IMR-90 (cell line): Measurements from ENCODE around the gene CHGA. TPM values are rescaled to one million over a fixed set of nuclear protein-coding genes. Genes with fewer than 3 reads are reported as not detected.

Experiments
- ATAC-seq: fragments of 200-7000 bp; cut with Tn5 transposase; 2 replicates; pipeline ENCODE4 v1.9.1; 2020; ENCODE audit warnings: low read depth, mild to moderate bottlenecking, moderate library complexity
- BruUV-seq: library from RNA; stranded (reverse); fragments of 400-500 nt; replicated peaks from 2 replicates; lab custom pipeline; 2021; lab: Mats Ljungman, UMichigan
- CTCF ChIA-PET: fragments of 300-600 bp; formaldehyde crosslinking; extraction: SDS; loops from one replicate; lab custom pipeline; 2021; ENCODE audit warnings: antibody characterized with exemption; lab: Yijun Ruan, JAX
- POLR2A ChIA-PET: fragments of 300-600 bp; sonication (Branson Sonifier 250); formaldehyde crosslinking; loops from one replicate; lab custom pipeline; 2022; ENCODE audit warnings: antibody characterized with exemption; ENCODE audit not compliant: unreplicated experiment; lab: Charles Lee
- DNase-seq: peaks from one replicate; pipeline ENCODE4 v3.0.0; 2013
- H2AFZ ChIP-seq: replicated peaks from 2 replicates; pipeline ENCODE3; 2013; ENCODE audit warnings: low read length, mild to moderate bottlenecking; ENCODE audit not compliant: poor library complexity
- H2AK5ac ChIP-seq: 2 replicates; pipeline ENCODE4 v1.6.1; 2013; ENCODE audit warnings: low read depth, low read length, inconsistent platforms
- H2AK9ac ChIP-seq: replicated peaks from 2 replicates; pipeline ENCODE3; 2013; ENCODE audit warnings: mild to moderate bottlenecking, low read depth, low read length, moderate library complexity; ENCODE audit not compliant: poor library complexity
- H2BK120ac ChIP-seq: 2 replicates; pipeline ENCODE4 v1.6.1; 2013; ENCODE audit warnings: low read depth, low read length, inconsistent platforms
- H2BK15ac ChIP-seq: 3 replicates; pipeline ENCODE4 v1.6.1; 2013; ENCODE audit warnings: low read depth, low read length, inconsistent platforms
- H2BK20ac ChIP-seq: 2 replicates; pipeline ENCODE4 v1.6.1; 2013; ENCODE audit warnings: low read depth, mild to moderate bottlenecking, inconsistent platforms, low read length, moderate library complexity
- H2BK5ac ChIP-seq: 2 replicates; pipeline ENCODE4 v1.6.1; 2013; ENCODE audit warnings: mild to moderate bottlenecking, low read depth, low read length, inconsistent platforms; ENCODE audit not compliant: poor library complexity, severe bottlenecking
- H3K14ac ChIP-seq: replicated peaks from 2 replicates; pipeline ENCODE4 v1.6.1; 2013; ENCODE audit warnings: low read depth, low read length, inconsistent platforms
- H3K18ac ChIP-seq: 2 replicates; pipeline ENCODE4 v1.6.1; 2013; ENCODE audit warnings: low read depth, low read length, control low read depth
- H3K23ac ChIP-seq: 2 replicates; pipeline ENCODE4 v1.6.1; 2013; ENCODE audit warnings: low read depth, low read length, inconsistent platforms
- H3K27ac ChIP-seq: 2 replicates; pipeline ENCODE4 v1.5.1; 2013; ENCODE audit warnings: mild to moderate bottlenecking, control low read depth, low read length; ENCODE audit not compliant: insufficient read depth
- H3K27me3 ChIP-seq: 2 replicates; pipeline ENCODE4 v1.6.1; 2013; ENCODE audit warnings: low read length; ENCODE audit not compliant: control insufficient read depth, insufficient read depth
- H3K36me3 ChIP-seq: 2 replicates; pipeline ENCODE4 v1.6.1; 2013; ENCODE audit warnings: low read length, mixed read lengths; ENCODE audit not compliant: control insufficient read depth, insufficient read depth
- H3K4ac ChIP-seq: 2 replicates; pipeline ENCODE4 v1.6.1; 2013; ENCODE audit warnings: low read depth, low read length, inconsistent platforms
- H3K4me1 ChIP-seq: 2 replicates; pipeline ENCODE4 v1.6.1; 2013; ENCODE audit warnings: low read length, mixed read lengths; ENCODE audit not compliant: control insufficient read depth, insufficient read depth
- H3K4me2 ChIP-seq: 2 replicates; pipeline ENCODE4 v1.6.1; 2013; ENCODE audit warnings: low read depth, mild to moderate bottlenecking, control low read depth, low read length, moderate library complexity
- H3K4me3 ChIP-seq: 2 replicates; pipeline ENCODE4 v1.5.1; 2013; ENCODE audit warnings: low read depth, mild to moderate bottlenecking, control low read depth, low read length, moderate library complexity; ENCODE audit not compliant: insufficient read depth
- H3K56ac ChIP-seq: 2 replicates; pipeline ENCODE4 v1.6.1; 2013; ENCODE audit warnings: low read length, inconsistent platforms; ENCODE audit not compliant: insufficient read depth; ENCODE audit errors: extremely low read depth
- H3K79me1 ChIP-seq, 2 experiments: 2 replicates each; pipeline ENCODE4 v1.6.1; 2013; ENCODE audit warnings: low read length in 2 of 2, inconsistent platforms in 1 of 2, low read depth in 1 of 2
- H3K9ac ChIP-seq: 2 replicates; pipeline ENCODE4 v1.6.1; 2013; ENCODE audit warnings: low read depth, low read length, control low read depth
- H3K9me1 ChIP-seq: 2 replicates; pipeline ENCODE4 v1.6.1; 2013; ENCODE audit warnings: low read length, inconsistent platforms; ENCODE audit not compliant: insufficient read depth
- H3K9me3 ChIP-seq: 2 replicates; pipeline ENCODE4 v1.6.1; 2013; ENCODE audit warnings: low read length; ENCODE audit not compliant: control insufficient read depth, insufficient read depth
- H4K20me1 ChIP-seq: 2 replicates; pipeline ENCODE4 v1.6.1; 2013; ENCODE audit warnings: low read length, inconsistent platforms; ENCODE audit not compliant: insufficient read depth
- H4K5ac ChIP-seq: 2 replicates; pipeline ENCODE4 v1.6.1; 2013; ENCODE audit warnings: mild to moderate bottlenecking, low read depth, low read length, control low read depth
- H4K8ac ChIP-seq, 2 experiments: 2 replicates each; pipeline ENCODE4 v1.6.1; 2013; ENCODE audit warnings: low read depth in 2 of 2, low read length in 2 of 2, control low read depth in 1 of 2, inconsistent platforms in 1 of 2
- H4K91ac ChIP-seq: 2 replicates; pipeline ENCODE4 v1.6.1; 2013; ENCODE audit warnings: low read depth, low read length, inconsistent platforms; ENCODE audit not compliant: insufficient read depth
- BHLHE40 ChIP-seq: fragments of 150-350 bp; IDR thresholded peaks from 2 replicates; pipeline ENCODE4 v1.6.1; 2016; ENCODE audit warnings: mild to moderate bottlenecking, low read depth, low read length
- CEBPB ChIP-seq: IDR thresholded peaks from 2 replicates; pipeline ENCODE4 v1.6.1; 2012; ENCODE audit warnings: low read depth, low read length, improper control_type of control experiment
- CHD1 ChIP-seq: IDR thresholded peaks from 2 replicates; pipeline ENCODE4 v1.6.1; 2012; ENCODE audit warnings: low read depth, low read length, improper control_type of control experiment
- FOS ChIP-seq: fragments of 150-350 bp; IDR thresholded peaks from 2 replicates; pipeline ENCODE4 v1.6.1; 2016; ENCODE audit warnings: low read depth, low read length
- MAFK ChIP-seq: IDR thresholded peaks from 2 replicates; pipeline ENCODE4 v1.6.1; 2012; ENCODE audit warnings: low read depth, low read length, improper control_type of control experiment
- MAZ ChIP-seq: IDR thresholded peaks from 2 replicates; pipeline ENCODE4 v1.6.1; 2012; ENCODE audit warnings: low read depth, mild to moderate bottlenecking, low read length, improper control_type of control experiment, moderate library complexity, borderline replicate concordance
- MXI1 ChIP-seq: IDR thresholded peaks from 2 replicates; pipeline ENCODE4 v1.6.1; 2012; ENCODE audit warnings: low read depth, mild to moderate bottlenecking, low read length, moderate library complexity, borderline replicate concordance
- NFE2L2 ChIP-seq: fragments of 150-350 bp; IDR thresholded peaks from 2 replicates; pipeline ENCODE4 v1.6.1; 2016; ENCODE audit warnings: low read depth, mild to moderate bottlenecking, low read length
- POLR2A ChIP-seq: IDR thresholded peaks from 2 replicates; pipeline ENCODE4 v1.6.1; 2012; ENCODE audit warnings: mild to moderate bottlenecking, low read depth, low read length
- RAD21 ChIP-seq: IDR thresholded peaks from 2 replicates; pipeline ENCODE4 v1.6.1; 2012; ENCODE audit warnings: low read length, improper control_type of control experiment
- RCOR1 ChIP-seq: IDR thresholded peaks from 2 replicates; pipeline ENCODE4 v1.6.1; 2012; ENCODE audit warnings: mild to moderate bottlenecking, low read length, improper control_type of control experiment; ENCODE audit not compliant: insufficient replicate concordance
- RFX5 ChIP-seq: IDR thresholded peaks from 2 replicates; pipeline ENCODE4 v1.8.0; 2012; ENCODE audit warnings: low read depth, mild to moderate bottlenecking, low read length, moderate library complexity
- SMC3 ChIP-seq: fragments of 150-350 bp; IDR thresholded peaks from 2 replicates; pipeline ENCODE4 v1.6.1; 2016; ENCODE audit warnings: low read depth, mild to moderate bottlenecking, antibody characterized with exemption, low read length, moderate library complexity
- WGBS, 2 experiments: methylation state at CpG; one replicate each; pipeline versions ENCODE4 v1.1.5 to v1.1.7; 2013; ENCODE audit warnings: missing lambda C conversion rate in 2 of 2; ENCODE audit not compliant: insufficient read length in 1 of 2; ENCODE audit errors: extremely low coverage in 2 of 2; 5-methylcytosine and 5-hydroxymethylcytosine counted together
- dilution Hi-C: fragments of 300-500 bp; cut with HindIII; formaldehyde crosslinking; loops from one replicate; pipeline ENCODE4 v1.14.3; 2018; ENCODE audit warnings: low sequenced_read_pairs; ENCODE audit not compliant: unreplicated experiment
- in situ Hi-C: fragments of 300-500 bp; cut with MboI; formaldehyde crosslinking; loops from 3 replicates; pipeline ENCODE4 v1.14.3; 2019; ENCODE audit warnings: low sequenced_read_pairs, inconsistent platforms, mixed read lengths
- intact Hi-C: fragments of 100-400 bp; cut with micrococcal nuclease; formaldehyde crosslinking; loops from 2 replicates; pipeline ENCODE4 v1.10.0; 2022
- polyA plus RNA-seq, 3 experiments: library from polyadenylated mRNA; depleted of rRNA; stranded (reverse); fragments of >200 nt; gene quantifications; 2 replicates each; pipeline ENCODE4 v1.2.3, GENCODE V29; 2012; ENCODE audit warnings: low replicate concordance in 1 of 3
- total RNA-seq: library from RNA; depleted of rRNA; stranded (reverse); fragments of >200 nt; gene quantifications from 2 replicates; pipeline ENCODE4 v1.2.3, GENCODE V29; 2012
- TF ChIP-seq, protein P1 (sequence below): fragments of 150-350 bp; IDR thresholded peaks from 2 replicates; pipeline ENCODE4 v1.6.1; 2016; ENCODE audit warnings: low read depth, mild to moderate bottlenecking, low read length, moderate library complexity, borderline replicate concordance
- TF ChIP-seq, protein P2 (sequence below): conservative IDR thresholded peaks from 2 replicates; pipeline ENCODE4 v1.5.1; 2012; ENCODE audit warnings: mild to moderate bottlenecking, low read depth, low read length, improper control_type of control experiment
- TF ChIP-seq, protein P3 (sequence below): fragments of 150-350 bp; IDR thresholded peaks from 2 replicates; pipeline ENCODE4 v1.6.1; 2017; ENCODE audit warnings: mild to moderate bottlenecking, antibody characterized with exemption, low read length, low read depth

CHGA gene
- total and polyA plus RNA-seq, 2 of the 4 experiments (the other 2 are of a cell fraction), result not detected

DNA sequence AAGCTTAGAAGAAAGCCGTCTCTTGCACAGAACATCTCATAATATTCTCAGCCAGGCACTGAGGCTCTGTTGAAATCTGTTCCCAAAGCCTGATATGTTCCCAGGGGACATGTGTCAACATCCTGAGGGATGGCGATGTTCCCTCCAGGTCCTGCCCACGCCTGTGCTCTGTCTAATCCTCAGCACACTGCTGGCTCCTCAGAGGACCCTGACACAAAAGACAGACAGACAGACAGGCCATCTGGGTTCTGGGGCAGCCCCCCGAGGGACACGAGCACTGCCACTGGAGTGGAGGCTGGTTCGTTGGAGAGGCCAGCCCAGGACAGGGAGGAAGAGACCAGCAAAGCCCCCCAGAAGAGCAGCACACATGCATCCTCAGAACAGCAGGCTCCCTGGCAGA lies 27.8 kb downstream of the CHGA start:
- H2BK5ac ChIP-seq, result no peak overlapping the region
- H3K36me3 ChIP-seq, result no peaks in the 10 kb centered on the region
- no peak overlapping the region for H3K18ac ChIP-seq
- ChIA-PET POLR2A (no interaction called here), CTCF (no interaction called here)
- H3K4ac ChIP-seq, result no peak overlapping the region
- H3K9me1 ChIP-seq, result no peaks in the 10 kb centered on the region
- no peak overlapping the region for H4K8ac ChIP-seq
- intact Hi-C loops (no loop called here), in situ Hi-C loops (loop anchor here (5.0 kb wide), 1 partner anchor 187 kb away; no protein-coding TSS in a partner anchor), dilution Hi-C loops (no loop called here)
- H4K20me1 ChIP-seq, result no peaks in the 10 kb centered on the region; the same call in 1 of the 2 replicates
- no peak overlapping the region for H4K5ac ChIP-seq
- 84% methylated on average over 3 of the region's 6 CpGs; no CpG with 5 or more reads in 1 of the 2 experiments for WGBS, 2 experiments
- no TSS peak for BruUV-seq
- ATAC-seq (no peak), DNase-seq (no peak)
- no peaks in the 10 kb centered on the region for H3K4me1 ChIP-seq
- H3K4me3 ChIP-seq, result no peak overlapping the region
- H3K27ac ChIP-seq, result no peak overlapping the region
- no peak overlapping the region for H2AK9ac ChIP-seq
- H2AK5ac ChIP-seq, result no peak overlapping the region
- no peaks in the 10 kb centered on the region for H3K9me3 ChIP-seq
- no peak overlapping the region for H4K91ac ChIP-seq
- no peak overlapping the region for H3K9ac ChIP-seq
- no peak overlapping the region for H3K56ac ChIP-seq
- no peak overlapping the region for H3K23ac ChIP-seq
- no peak overlapping the region for H2AFZ ChIP-seq
- no peaks in the 10 kb centered on the region for H3K79me1 ChIP-seq
- no peak overlapping the region for H2BK15ac ChIP-seq
- no peak overlapping the region for H3K14ac ChIP-seq
- no peak overlapping the region for H2BK20ac ChIP-seq
- H3K4me2 ChIP-seq, result no peak overlapping the region
- TF ChIP-seq MAZ, result no peak
- TF ChIP-seq MXI1, result no peak
- TF ChIP-seq, protein P1, sequence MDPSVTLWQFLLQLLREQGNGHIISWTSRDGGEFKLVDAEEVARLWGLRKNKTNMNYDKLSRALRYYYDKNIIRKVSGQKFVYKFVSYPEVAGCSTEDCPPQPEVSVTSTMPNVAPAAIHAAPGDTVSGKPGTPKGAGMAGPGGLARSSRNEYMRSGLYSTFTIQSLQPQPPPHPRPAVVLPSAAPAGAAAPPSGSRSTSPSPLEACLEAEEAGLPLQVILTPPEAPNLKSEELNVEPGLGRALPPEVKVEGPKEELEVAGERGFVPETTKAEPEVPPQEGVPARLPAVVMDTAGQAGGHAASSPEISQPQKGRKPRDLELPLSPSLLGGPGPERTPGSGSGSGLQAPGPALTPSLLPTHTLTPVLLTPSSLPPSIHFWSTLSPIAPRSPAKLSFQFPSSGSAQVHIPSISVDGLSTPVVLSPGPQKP, result no peak
- TF ChIP-seq NFE2L2, result no peak
- no peak for TF ChIP-seq CHD1
- TF ChIP-seq, protein P2, sequence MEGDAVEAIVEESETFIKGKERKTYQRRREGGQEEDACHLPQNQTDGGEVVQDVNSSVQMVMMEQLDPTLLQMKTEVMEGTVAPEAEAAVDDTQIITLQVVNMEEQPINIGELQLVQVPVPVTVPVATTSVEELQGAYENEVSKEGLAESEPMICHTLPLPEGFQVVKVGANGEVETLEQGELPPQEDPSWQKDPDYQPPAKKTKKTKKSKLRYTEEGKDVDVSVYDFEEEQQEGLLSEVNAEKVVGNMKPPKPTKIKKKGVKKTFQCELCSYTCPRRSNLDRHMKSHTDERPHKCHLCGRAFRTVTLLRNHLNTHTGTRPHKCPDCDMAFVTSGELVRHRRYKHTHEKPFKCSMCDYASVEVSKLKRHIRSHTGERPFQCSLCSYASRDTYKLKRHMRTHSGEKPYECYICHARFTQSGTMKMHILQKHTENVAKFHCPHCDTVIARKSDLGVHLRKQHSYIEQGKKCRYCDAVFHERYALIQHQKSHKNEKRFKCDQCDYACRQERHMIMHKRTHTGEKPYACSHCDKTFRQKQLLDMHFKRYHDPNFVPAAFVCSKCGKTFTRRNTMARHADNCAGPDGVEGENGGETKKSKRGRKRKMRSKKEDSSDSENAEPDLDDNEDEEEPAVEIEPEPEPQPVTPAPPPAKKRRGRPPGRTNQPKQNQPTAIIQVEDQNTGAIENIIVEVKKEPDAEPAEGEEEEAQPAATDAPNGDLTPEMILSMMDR, result no peak
- no peak for TF ChIP-seq FOS
- no peak for TF ChIP-seq POLR2A
- no peak for TF ChIP-seq RFX5
- TF ChIP-seq, protein P3, sequence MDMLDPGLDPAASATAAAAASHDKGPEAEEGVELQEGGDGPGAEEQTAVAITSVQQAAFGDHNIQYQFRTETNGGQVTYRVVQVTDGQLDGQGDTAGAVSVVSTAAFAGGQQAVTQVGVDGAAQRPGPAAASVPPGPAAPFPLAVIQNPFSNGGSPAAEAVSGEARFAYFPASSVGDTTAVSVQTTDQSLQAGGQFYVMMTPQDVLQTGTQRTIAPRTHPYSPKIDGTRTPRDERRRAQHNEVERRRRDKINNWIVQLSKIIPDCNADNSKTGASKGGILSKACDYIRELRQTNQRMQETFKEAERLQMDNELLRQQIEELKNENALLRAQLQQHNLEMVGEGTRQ, result no peak
- no peak for TF ChIP-seq BHLHE40
- TF ChIP-seq CEBPB, result no peak
- no peak for TF ChIP-seq RCOR1
- no peak for TF ChIP-seq MAFK
- no peak for TF ChIP-seq SMC3
- TF ChIP-seq RAD21, result no peak
- no peak overlapping the region for H2BK120ac ChIP-seq
- no peaks in the 10 kb centered on the region for H3K27me3 ChIP-seq
